ENCODE measurements around the gene RPL9. TPM values are rescaled to one million over a fixed set of nuclear protein-coding genes. Genes with fewer than 3 reads are reported as not detected.

RPL9 gene
- total and polyA plus RNA-seq, 2 experiments from 2014 or later: 2,522 to 4,044 TPM

DNA sequence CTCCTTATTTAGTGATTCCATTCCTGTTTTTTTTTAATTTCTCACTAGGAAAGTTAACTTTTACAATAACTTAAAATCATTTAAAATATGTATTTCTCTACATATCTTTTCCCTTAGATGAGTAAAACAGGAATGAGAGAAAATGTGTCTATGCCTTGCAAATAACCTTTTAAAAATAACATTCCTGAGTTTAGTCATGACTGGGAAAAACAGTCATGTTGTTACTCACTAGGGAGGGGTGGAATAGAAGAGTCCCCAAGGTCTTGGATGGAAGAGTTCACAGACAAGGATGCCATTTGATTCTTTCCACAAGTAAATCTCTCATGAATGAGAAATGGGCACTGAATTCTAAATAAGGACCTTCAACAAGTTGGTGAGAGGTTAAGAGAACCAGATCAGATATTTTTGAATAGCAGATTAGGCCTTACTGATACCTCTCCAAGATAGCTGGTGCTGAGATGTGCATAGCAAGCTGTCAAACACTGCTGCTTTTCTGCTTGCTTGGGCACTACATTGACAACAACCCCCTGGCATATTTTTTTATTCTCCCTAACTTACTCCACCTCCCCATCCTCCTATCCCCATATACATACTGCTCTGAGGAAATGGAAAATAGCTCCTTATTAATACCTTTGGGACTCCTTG is 43.4 kb upstream of the RPL9 start:
- TF ChIP-seq, protein P1, sequence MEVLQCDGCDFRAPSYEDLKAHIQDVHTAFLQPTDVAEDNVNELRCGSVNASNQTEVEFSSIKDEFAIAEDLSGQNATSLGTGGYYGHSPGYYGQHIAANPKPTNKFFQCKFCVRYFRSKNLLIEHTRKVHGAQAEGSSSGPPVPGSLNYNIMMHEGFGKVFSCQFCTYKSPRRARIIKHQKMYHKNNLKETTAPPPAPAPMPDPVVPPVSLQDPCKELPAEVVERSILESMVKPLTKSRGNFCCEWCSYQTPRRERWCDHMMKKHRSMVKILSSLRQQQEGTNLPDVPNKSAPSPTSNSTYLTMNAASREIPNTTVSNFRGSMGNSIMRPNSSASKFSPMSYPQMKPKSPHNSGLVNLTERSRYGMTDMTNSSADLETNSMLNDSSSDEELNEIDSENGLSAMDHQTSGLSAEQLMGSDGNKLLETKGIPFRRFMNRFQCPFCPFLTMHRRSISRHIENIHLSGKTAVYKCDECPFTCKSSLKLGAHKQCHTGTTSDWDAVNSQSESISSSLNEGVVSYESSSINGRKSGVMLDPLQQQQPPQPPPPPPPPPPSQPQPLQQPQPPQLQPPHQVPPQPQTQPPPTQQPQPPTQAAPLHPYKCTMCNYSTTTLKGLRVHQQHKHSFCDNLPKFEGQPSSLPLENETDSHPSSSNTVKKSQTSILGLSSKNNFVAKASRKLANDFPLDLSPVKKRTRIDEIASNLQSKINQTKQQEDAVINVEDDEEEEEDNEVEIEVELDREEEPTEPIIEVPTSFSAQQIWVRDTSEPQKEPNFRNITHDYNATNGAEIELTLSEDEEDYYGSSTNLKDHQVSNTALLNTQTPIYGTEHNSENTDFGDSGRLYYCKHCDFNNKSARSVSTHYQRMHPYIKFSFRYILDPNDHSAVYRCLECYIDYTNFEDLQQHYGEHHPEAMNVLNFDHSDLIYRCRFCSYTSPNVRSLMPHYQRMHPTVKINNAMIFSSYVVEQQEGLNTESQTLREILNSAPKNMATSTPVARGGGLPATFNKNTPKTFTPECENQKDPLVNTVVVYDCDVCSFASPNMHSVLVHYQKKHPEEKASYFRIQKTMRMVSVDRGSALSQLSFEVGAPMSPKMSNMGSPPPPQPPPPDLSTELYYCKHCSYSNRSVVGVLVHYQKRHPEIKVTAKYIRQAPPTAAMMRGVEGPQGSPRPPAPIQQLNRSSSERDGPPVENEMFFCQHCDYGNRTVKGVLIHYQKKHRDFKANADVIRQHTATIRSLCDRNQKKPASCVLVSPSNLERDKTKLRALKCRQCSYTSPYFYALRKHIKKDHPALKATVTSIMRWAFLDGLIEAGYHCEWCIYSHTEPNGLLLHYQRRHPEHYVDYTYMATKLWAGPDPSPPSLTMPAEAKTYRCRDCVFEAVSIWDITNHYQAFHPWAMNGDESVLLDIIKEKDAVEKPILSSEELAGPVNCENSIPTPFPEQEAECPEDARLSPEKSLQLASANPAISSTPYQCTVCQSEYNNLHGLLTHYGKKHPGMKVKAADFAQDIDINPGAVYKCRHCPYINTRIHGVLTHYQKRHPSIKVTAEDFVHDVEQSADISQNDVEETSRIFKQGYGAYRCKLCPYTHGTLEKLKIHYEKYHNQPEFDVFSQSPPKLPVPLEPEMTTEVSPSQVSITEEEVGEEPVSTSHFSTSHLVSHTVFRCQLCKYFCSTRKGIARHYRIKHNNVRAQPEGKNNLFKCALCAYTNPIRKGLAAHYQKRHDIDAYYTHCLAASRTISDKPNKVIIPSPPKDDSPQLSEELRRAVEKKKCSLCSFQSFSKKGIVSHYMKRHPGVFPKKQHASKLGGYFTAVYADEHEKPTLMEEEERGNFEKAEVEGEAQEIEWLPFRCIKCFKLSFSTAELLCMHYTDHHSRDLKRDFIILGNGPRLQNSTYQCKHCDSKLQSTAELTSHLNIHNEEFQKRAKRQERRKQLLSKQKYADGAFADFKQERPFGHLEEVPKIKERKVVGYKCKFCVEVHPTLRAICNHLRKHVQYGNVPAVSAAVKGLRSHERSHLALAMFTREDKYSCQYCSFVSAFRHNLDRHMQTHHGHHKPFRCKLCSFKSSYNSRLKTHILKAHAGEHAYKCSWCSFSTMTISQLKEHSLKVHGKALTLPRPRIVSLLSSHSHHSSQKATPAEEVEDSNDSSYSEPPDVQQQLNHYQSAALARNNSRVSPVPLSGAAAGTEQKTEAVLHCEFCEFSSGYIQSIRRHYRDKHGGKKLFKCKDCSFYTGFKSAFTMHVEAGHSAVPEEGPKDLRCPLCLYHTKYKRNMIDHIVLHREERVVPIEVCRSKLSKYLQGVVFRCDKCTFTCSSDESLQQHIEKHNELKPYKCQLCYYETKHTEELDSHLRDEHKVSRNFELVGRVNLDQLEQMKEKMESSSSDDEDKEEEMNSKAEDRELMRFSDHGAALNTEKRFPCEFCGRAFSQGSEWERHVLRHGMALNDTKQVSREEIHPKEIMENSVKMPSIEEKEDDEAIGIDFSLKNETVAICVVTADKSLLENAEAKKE (CRISPR knock-in tag; IDR thresholded peaks at IDR 0.05): no peak
- TF ChIP-seq, protein P2, sequence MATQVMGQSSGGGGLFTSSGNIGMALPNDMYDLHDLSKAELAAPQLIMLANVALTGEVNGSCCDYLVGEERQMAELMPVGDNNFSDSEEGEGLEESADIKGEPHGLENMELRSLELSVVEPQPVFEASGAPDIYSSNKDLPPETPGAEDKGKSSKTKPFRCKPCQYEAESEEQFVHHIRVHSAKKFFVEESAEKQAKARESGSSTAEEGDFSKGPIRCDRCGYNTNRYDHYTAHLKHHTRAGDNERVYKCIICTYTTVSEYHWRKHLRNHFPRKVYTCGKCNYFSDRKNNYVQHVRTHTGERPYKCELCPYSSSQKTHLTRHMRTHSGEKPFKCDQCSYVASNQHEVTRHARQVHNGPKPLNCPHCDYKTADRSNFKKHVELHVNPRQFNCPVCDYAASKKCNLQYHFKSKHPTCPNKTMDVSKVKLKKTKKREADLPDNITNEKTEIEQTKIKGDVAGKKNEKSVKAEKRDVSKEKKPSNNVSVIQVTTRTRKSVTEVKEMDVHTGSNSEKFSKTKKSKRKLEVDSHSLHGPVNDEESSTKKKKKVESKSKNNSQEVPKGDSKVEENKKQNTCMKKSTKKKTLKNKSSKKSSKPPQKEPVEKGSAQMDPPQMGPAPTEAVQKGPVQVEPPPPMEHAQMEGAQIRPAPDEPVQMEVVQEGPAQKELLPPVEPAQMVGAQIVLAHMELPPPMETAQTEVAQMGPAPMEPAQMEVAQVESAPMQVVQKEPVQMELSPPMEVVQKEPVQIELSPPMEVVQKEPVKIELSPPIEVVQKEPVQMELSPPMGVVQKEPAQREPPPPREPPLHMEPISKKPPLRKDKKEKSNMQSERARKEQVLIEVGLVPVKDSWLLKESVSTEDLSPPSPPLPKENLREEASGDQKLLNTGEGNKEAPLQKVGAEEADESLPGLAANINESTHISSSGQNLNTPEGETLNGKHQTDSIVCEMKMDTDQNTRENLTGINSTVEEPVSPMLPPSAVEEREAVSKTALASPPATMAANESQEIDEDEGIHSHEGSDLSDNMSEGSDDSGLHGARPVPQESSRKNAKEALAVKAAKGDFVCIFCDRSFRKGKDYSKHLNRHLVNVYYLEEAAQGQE (IDR thresholded peaks at IDR 0.05; ENCODE audit: unreplicated experiment): no peak
- TF ChIP-seq POLR2AphosphoS5 (IDR thresholded peaks at IDR 0.05; ENCODE audit: low read depth) (no peak), EZH2phosphoT487 (IDR thresholded peaks at IDR 0.05; ENCODE audit: unreplicated experiment) (no peak), NANOG (IDR thresholded peaks at IDR 0.05; ENCODE audit: borderline replicate concordance) (no peak), JUNB (IDR thresholded peaks at IDR 0.05; ENCODE audit: unreplicated experiment) (no peak), ZNF331 (CRISPR knock-in tag; IDR thresholded peaks at IDR 0.05; ENCODE audit: low read depth) (no peak)
- TF ChIP-seq, protein P3, sequence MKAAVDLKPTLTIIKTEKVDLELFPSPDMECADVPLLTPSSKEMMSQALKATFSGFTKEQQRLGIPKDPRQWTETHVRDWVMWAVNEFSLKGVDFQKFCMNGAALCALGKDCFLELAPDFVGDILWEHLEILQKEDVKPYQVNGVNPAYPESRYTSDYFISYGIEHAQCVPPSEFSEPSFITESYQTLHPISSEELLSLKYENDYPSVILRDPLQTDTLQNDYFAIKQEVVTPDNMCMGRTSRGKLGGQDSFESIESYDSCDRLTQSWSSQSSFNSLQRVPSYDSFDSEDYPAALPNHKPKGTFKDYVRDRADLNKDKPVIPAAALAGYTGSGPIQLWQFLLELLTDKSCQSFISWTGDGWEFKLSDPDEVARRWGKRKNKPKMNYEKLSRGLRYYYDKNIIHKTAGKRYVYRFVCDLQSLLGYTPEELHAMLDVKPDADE (IDR thresholded peaks at IDR 0.05): no peak
- Histone ChIP-seq H3K36me3 (ENCODE audit: insufficient read depth) (peaks cover 35% of the 10 kb centered on the region), H4K20me1 (replicated peaks; ENCODE audit: insufficient read depth) (0 out of 2 replicates have a peak, but pooled peaks cover 2% of the 10 kb centered on the region), H3K4me3 (no peak overlapping the region), H3F3A (replicated peaks; ENCODE audit: low read depth) (peaks cover 4% of the 10 kb centered on the region; the same call in 1 of the 2 replicates), H3K9me2 (ENCODE audit: insufficient read depth) (no peaks in the 10 kb centered on the region), H2AFZ (no peak overlapping the region), H3K4me2 (no peak overlapping the region), H3K79me2 (replicated peaks; ENCODE audit: insufficient read depth) (no peaks in the 10 kb centered on the region), H3K4me1 (ENCODE audit: insufficient read depth) (no peaks in the 10 kb centered on the region), H3K27me3 (ENCODE audit: insufficient read depth) (no peaks in the 10 kb centered on the region), H3K27ac (ENCODE audit: low read depth) (no peak overlapping the region)
- ATAC-seq: no peak
- no peaks in the 10 kb centered on the region for H3K4me1 Mint-ChIP-seq
- no peaks in the 10 kb centered on the region for H3K9me3 Mint-ChIP-seq
- no peak for DNase-seq (ENCODE audit: low spot score)
- H3K27me3 Mint-ChIP-seq (ENCODE audit: insufficient read depth, low read depth, poor library complexity): peaks cover 2% of the 10 kb centered on the region
- H3K36me3 Mint-ChIP-seq (ENCODE audit: low read depth): peaks cover 73% of the 10 kb centered on the region
- H3K27ac Mint-ChIP-seq: no peak overlapping the region
- no peak overlapping the region for H3K4me3 Mint-ChIP-seq

Measured in GM23338 (cell line).